ENCODE results near the gene HBP1. TPM values are rescaled to one million over a fixed set of nuclear protein-coding genes. Genes with fewer than 3 reads are reported as not detected.

Gene HBP1
- total and polyA plus RNA-seq, 2 donors (not counting 1 experiment from before 2014, with no cell fraction given), result 47.2 to 127 TPM

GRCh38 chr7:107150375-107151073, 18.3 kb upstream of the HBP1 start:
- TF ChIP-seq EZH2 (IDR thresholded peaks at IDR 0.05; ENCODE audit: borderline replicate concordance, insufficient read depth, low read depth, low read length, poor library complexity, severe bottlenecking), result no peak
- TF ChIP-seq, protein P1, sequence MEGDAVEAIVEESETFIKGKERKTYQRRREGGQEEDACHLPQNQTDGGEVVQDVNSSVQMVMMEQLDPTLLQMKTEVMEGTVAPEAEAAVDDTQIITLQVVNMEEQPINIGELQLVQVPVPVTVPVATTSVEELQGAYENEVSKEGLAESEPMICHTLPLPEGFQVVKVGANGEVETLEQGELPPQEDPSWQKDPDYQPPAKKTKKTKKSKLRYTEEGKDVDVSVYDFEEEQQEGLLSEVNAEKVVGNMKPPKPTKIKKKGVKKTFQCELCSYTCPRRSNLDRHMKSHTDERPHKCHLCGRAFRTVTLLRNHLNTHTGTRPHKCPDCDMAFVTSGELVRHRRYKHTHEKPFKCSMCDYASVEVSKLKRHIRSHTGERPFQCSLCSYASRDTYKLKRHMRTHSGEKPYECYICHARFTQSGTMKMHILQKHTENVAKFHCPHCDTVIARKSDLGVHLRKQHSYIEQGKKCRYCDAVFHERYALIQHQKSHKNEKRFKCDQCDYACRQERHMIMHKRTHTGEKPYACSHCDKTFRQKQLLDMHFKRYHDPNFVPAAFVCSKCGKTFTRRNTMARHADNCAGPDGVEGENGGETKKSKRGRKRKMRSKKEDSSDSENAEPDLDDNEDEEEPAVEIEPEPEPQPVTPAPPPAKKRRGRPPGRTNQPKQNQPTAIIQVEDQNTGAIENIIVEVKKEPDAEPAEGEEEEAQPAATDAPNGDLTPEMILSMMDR (IDR thresholded peaks at IDR 0.05), result peak; percentile 86
- CTCF ChIA-PET, result interaction anchor here (0.6 to 7.7 kb wide), 45 partner anchors 11 to 724 kb away, joined by 3 to 241 read pairs (median 4); partner anchors contain the start of gene HBP1
- Mint-ChIP-seq H3K27me3 (no peaks in the 10 kb centered on the region), H3K4me1 (peaks cover 4% of the 10 kb centered on the region), H3K9me3 (ENCODE audit: insufficient read depth) (no peaks in the 10 kb centered on the region), H3K4me3 (no peak overlapping the region), H3K27ac (no peak overlapping the region)
- Histone ChIP-seq H3K4me2 (replicated peaks; ENCODE audit: low read depth, low read length, poor library complexity, severe bottlenecking) (no peak overlapping the region), H3K79me2 (ENCODE audit: control insufficient read depth, insufficient read depth, low read length) (no peaks in the 10 kb centered on the region), H3K9me3 (ENCODE audit: control extremely low read depth in 1 of 3, control insufficient read depth in 2 of 3, insufficient read depth in 1 of 3, low read length in 2 of 3) (no peaks in the 10 kb centered on the region), H4K20me1 (ENCODE audit: control insufficient read depth, insufficient read depth, low read length, poor library complexity, severe bottlenecking) (no peaks in the 10 kb centered on the region), H3K4me3 (ENCODE audit: control extremely low read depth in 1 of 5, extremely low read depth in 1 of 5, insufficient read depth in 1 of 5, low read depth in 2 of 5, low read length in 4 of 5) (no peak overlapping the region), H3K27me3 (replicated peaks in 1 of 4; ENCODE audit: control extremely low read depth in 1 of 4, control insufficient read depth in 3 of 4, insufficient read depth in 4 of 4, low read length in 3 of 4) (no peaks in the 10 kb centered on the region), H3K36me3 (replicated peaks in 1 of 2; ENCODE audit: control extremely low read depth in 1 of 2, control insufficient read depth in 1 of 2, extremely low read depth in 1 of 2, insufficient read depth in 2 of 2, low read length in 1 of 2) (no peaks in the 10 kb centered on the region), H2AFZ (ENCODE audit: insufficient read depth, low read depth, low read length, poor library complexity, severe bottlenecking) (no peak overlapping the region), H3K27ac (ENCODE audit: low read length in 2 of 2) (no peak overlapping the region), H3K4me1 (ENCODE audit: control insufficient read depth in 2 of 2, insufficient read depth in 2 of 2, low read length in 2 of 2) (no peaks in the 10 kb centered on the region), H3K9ac (ENCODE audit: low read length) (no peak overlapping the region)
- POLR2A ChIA-PET, result interaction anchor here (0.7 to 1.5 kb wide), 4 partner anchors 18 to 863 kb away, joined by 4 to 5 read pairs (median 4); partner anchors contain the start of gene HBP1
- WGBS (ENCODE audit: insufficient coverage), result no CpG with 5 or more reads among the region's 4 CpGs
- intact Hi-C loops (cut with micrococcal nuclease), result loop anchor here (1.0 to 5.0 kb wide), 4 partner anchors 16 to 608 kb away; partner anchors contain the start of gene CCDC71L
- DNase-seq (peak; percentile 83), ATAC-seq (ENCODE audit: low read depth) (peak; percentile 79)

DNA sequence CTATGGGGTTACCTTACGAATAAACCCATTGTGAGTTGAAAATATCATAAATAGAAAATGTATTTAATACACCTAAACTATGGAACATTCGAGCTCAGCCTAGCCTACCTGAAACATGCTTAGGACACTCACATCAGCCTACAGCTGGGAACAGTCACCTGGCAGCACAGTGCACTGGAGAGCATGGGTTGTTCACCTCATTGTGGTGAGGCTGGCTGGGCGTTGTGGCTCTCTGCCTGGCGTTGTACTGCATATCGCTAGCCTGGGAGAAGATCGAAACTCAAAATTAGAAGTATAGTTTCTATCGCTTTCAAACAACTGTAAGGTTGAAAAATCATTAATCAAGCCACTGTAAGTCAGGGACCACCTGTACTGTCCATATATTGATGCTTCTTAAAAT, 17.3 kb upstream of the HBP1 start:
- H3K79me2 ChIP-seq (ENCODE audit: control insufficient read depth, insufficient read depth, low read length), result no peaks in the 10 kb centered on the region
- H3K4me3 Mint-ChIP-seq, result no peak overlapping the region
- H3K27me3 Mint-ChIP-seq, result no peaks in the 10 kb centered on the region
- peaks cover 4% of the 10 kb centered on the region for H3K4me1 Mint-ChIP-seq
- CTCF ChIA-PET, result interaction anchor here (0.9 to 7.7 kb wide), 7 partner anchors 13 to 360 kb away, joined by 3 to 241 read pairs (median 40); partner anchors contain the start of gene HBP1
- intact Hi-C loops (cut with micrococcal nuclease), result loop anchor here (2.0 to 5.0 kb wide), 2 partner anchors 15 to 489 kb away; partner anchors contain the start of gene CCDC71L
- no peak overlapping the region for H2AFZ ChIP-seq (ENCODE audit: insufficient read depth, low read depth, low read length, poor library complexity, severe bottlenecking)
- no peaks in the 10 kb centered on the region for H3K36me3 ChIP-seq (replicated peaks in 1 of 2; ENCODE audit: control extremely low read depth in 1 of 2, control insufficient read depth in 1 of 2, extremely low read depth in 1 of 2, insufficient read depth in 2 of 2, low read length in 1 of 2)
- no peaks in the 10 kb centered on the region for H4K20me1 ChIP-seq (ENCODE audit: control insufficient read depth, insufficient read depth, low read length, poor library complexity, severe bottlenecking)
- no peaks in the 10 kb centered on the region for H3K27me3 ChIP-seq (replicated peaks in 1 of 4; ENCODE audit: control extremely low read depth in 1 of 4, control insufficient read depth in 3 of 4, insufficient read depth in 4 of 4, low read length in 3 of 4)
- no peaks in the 10 kb centered on the region for H3K9me3 ChIP-seq (ENCODE audit: control extremely low read depth in 1 of 3, control insufficient read depth in 2 of 3, insufficient read depth in 1 of 3, low read length in 2 of 3)
- DNase-seq (no peak), ATAC-seq (ENCODE audit: low read depth) (no peak)
- H3K4me1 ChIP-seq (ENCODE audit: control insufficient read depth in 2 of 2, insufficient read depth in 2 of 2, low read length in 2 of 2), result no peaks in the 10 kb centered on the region
- H3K27ac ChIP-seq (ENCODE audit: low read length in 2 of 2), result no peak overlapping the region
- WGBS (ENCODE audit: insufficient coverage), result 90% methylated on average over 4 of the region's 7 CpGs
- no peak overlapping the region for H3K4me3 ChIP-seq (ENCODE audit: control extremely low read depth in 1 of 5, extremely low read depth in 1 of 5, insufficient read depth in 1 of 5, low read depth in 2 of 5, low read length in 4 of 5)
- H3K9me3 Mint-ChIP-seq (ENCODE audit: insufficient read depth), result no peaks in the 10 kb centered on the region
- H3K9ac ChIP-seq (ENCODE audit: low read length), result no peak overlapping the region
- H3K27ac Mint-ChIP-seq, result no peak overlapping the region
- POLR2A ChIA-PET, result interaction anchor here (1.2 kb wide), 1 partner anchor 17 kb away, joined by 7 read pairs; the partner anchor contains the start of gene HBP1
- no peak overlapping the region for H3K4me2 ChIP-seq (replicated peaks; ENCODE audit: low read depth, low read length, poor library complexity, severe bottlenecking)
- TF ChIP-seq EZH2 (IDR thresholded peaks at IDR 0.05; ENCODE audit: borderline replicate concordance, insufficient read depth, low read depth, low read length, poor library complexity, severe bottlenecking), result no peak
- TF ChIP-seq, protein P1 (IDR thresholded peaks at IDR 0.05), result no peak

Measured in B cell (primary cell).